ENCODE measurements around the gene CDON.

CDON gene

GRCh38 chr11:125976156-125976555, 86.5 kb downstream of the CDON start:
- no peaks in the 10 kb centered on the region for H3K4me1 Mint-ChIP-seq (ENCODE audit: low read depth)
- no peak overlapping the region for H3K4me3 Mint-ChIP-seq
- no peak overlapping the region for H3K27ac Mint-ChIP-seq
- no peaks in the 10 kb centered on the region for H3K36me3 Mint-ChIP-seq (ENCODE audit: low read depth)
- H3K9me3 Mint-ChIP-seq: no peaks in the 10 kb centered on the region
- H3K27me3 Mint-ChIP-seq: no peaks in the 10 kb centered on the region

GRCh38 chr11:125975634-125976033, 87.0 kb downstream of the CDON start:
- H3K27ac Mint-ChIP-seq: no peak overlapping the region
- H3K4me1 Mint-ChIP-seq (ENCODE audit: low read depth): no peaks in the 10 kb centered on the region
- H3K27me3 Mint-ChIP-seq: no peaks in the 10 kb centered on the region

GRCh38 chr11:125974284-125974683, 88.4 kb downstream of the CDON start:
- Mint-ChIP-seq H3K36me3 (ENCODE audit: low read depth) (no peaks in the 10 kb centered on the region), H3K4me3 (no peak overlapping the region), H3K4me1 (ENCODE audit: low read depth) (no peaks in the 10 kb centered on the region), H3K27me3 (no peaks in the 10 kb centered on the region), H3K27ac (no peak overlapping the region), H3K9me3 (no peaks in the 10 kb centered on the region)

More at GRCh38 chr11:125975634-125976033, 87.0 kb downstream of the CDON start:
- H3K9me3 Mint-ChIP-seq: no peaks in the 10 kb centered on the region
- H3K36me3 Mint-ChIP-seq (ENCODE audit: low read depth): no peaks in the 10 kb centered on the region
- H3K4me3 Mint-ChIP-seq: no peak overlapping the region

GRCh38 chr11:125971618-125972017, 91.0 kb downstream of the CDON start:
- Mint-ChIP-seq H3K36me3 (ENCODE audit: low read depth) (no peaks in the 10 kb centered on the region), H3K27ac (no peak overlapping the region), H3K4me1 (ENCODE audit: low read depth) (no peaks in the 10 kb centered on the region), H3K4me3 (no peak overlapping the region), H3K9me3 (no peaks in the 10 kb centered on the region), H3K27me3 (no peaks in the 10 kb centered on the region)

- H3K9me3 Mint-ChIP-seq: no peaks in the 10 kb centered on the region
- H3K27me3 Mint-ChIP-seq: no peaks in the 10 kb centered on the region
- no peak overlapping the region for H3K4me3 Mint-ChIP-seq
- no peaks in the 10 kb centered on the region for H3K36me3 Mint-ChIP-seq (ENCODE audit: low read depth)
- no peaks in the 10 kb centered on the region for H3K4me1 Mint-ChIP-seq (ENCODE audit: low read depth)
- no peak overlapping the region for H3K27ac Mint-ChIP-seq
These were observed 94.3 kb downstream of the CDON start for GRCh38 chr11:125968354-125968753.

GRCh38 chr11:125967515-125967914, 95.2 kb downstream of the CDON start:
- no peak overlapping the region for H3K27ac Mint-ChIP-seq
- peaks cover 7% of the 10 kb centered on the region for H3K9me3 Mint-ChIP-seq
- no peaks in the 10 kb centered on the region for H3K4me1 Mint-ChIP-seq (ENCODE audit: low read depth)
- H3K4me3 Mint-ChIP-seq: no peak overlapping the region
- no peaks in the 10 kb centered on the region for H3K36me3 Mint-ChIP-seq (ENCODE audit: low read depth)
- H3K27me3 Mint-ChIP-seq: no peaks in the 10 kb centered on the region

GRCh38 chr11:125960771-125961170, 101.9 kb downstream of the CDON start:
- Mint-ChIP-seq H3K4me3 (no peak overlapping the region), H3K4me1 (ENCODE audit: low read depth) (no peaks in the 10 kb centered on the region), H3K36me3 (ENCODE audit: low read depth) (no peaks in the 10 kb centered on the region), H3K27ac (no peak overlapping the region), H3K9me3 (peaks cover 10% of the 10 kb centered on the region), H3K27me3 (no peaks in the 10 kb centered on the region)

- Mint-ChIP-seq H3K27ac (no peak overlapping the region), H3K4me3 (no peak overlapping the region), H3K27me3 (no peaks in the 10 kb centered on the region), H3K36me3 (ENCODE audit: low read depth) (no peaks in the 10 kb centered on the region), H3K9me3 (peaks cover 10% of the 10 kb centered on the region), H3K4me1 (ENCODE audit: low read depth) (no peaks in the 10 kb centered on the region)
These were observed 102.7 kb downstream of the CDON start for GRCh38 chr11:125959931-125960330.

- no peaks in the 10 kb centered on the region for H3K4me1 Mint-ChIP-seq (ENCODE audit: low read depth)
- H3K9me3 Mint-ChIP-seq: peaks cover 10% of the 10 kb centered on the region
- H3K36me3 Mint-ChIP-seq (ENCODE audit: low read depth): no peaks in the 10 kb centered on the region
- no peak overlapping the region for H3K27ac Mint-ChIP-seq
- H3K27me3 Mint-ChIP-seq: no peaks in the 10 kb centered on the region
- no peak overlapping the region for H3K4me3 Mint-ChIP-seq
These were observed 103.2 kb downstream of the CDON start for GRCh38 chr11:125959511-125959910.

GRCh38 chr11:125958872-125959400, 103.7 kb downstream of the CDON start:
- no peaks in the 10 kb centered on the region for H3K4me1 Mint-ChIP-seq (ENCODE audit: low read depth)
- no peak overlapping the region for H3K27ac Mint-ChIP-seq
- H3K9me3 Mint-ChIP-seq: peaks cover 10% of the 10 kb centered on the region
- no peak overlapping the region for H3K4me3 Mint-ChIP-seq
- no peaks in the 10 kb centered on the region for H3K27me3 Mint-ChIP-seq
- no peaks in the 10 kb centered on the region for H3K36me3 Mint-ChIP-seq (ENCODE audit: low read depth)

- Mint-ChIP-seq H3K9me3 (peaks cover 6% of the 10 kb centered on the region), H3K4me3 (no peak overlapping the region), H3K4me1 (ENCODE audit: low read depth) (no peaks in the 10 kb centered on the region), H3K36me3 (ENCODE audit: low read depth) (no peaks in the 10 kb centered on the region), H3K27ac (no peak overlapping the region), H3K27me3 (no peaks in the 10 kb centered on the region)
These were observed 104.9 kb downstream of the CDON start for GRCh38 chr11:125957618-125958332.

GRCh38 chr11:125956391-125957134, 106.1 kb downstream of the CDON start:
- H3K27ac Mint-ChIP-seq: no peak overlapping the region
- H3K9me3 Mint-ChIP-seq: no peaks in the 10 kb centered on the region
- no peaks in the 10 kb centered on the region for H3K27me3 Mint-ChIP-seq
- no peaks in the 10 kb centered on the region for H3K4me1 Mint-ChIP-seq (ENCODE audit: low read depth)
- no peak overlapping the region for H3K4me3 Mint-ChIP-seq
- no peaks in the 10 kb centered on the region for H3K36me3 Mint-ChIP-seq (ENCODE audit: low read depth)

GRCh38 chr11:125955856-125956255, 106.8 kb downstream of the CDON start:
- H3K27ac Mint-ChIP-seq: no peak overlapping the region

GRCh38 chr11:125954945-125955640, 107.6 kb downstream of the CDON start:
- Mint-ChIP-seq H3K9me3 (no peaks in the 10 kb centered on the region), H3K4me1 (ENCODE audit: low read depth) (no peaks in the 10 kb centered on the region), H3K4me3 (no peak overlapping the region), H3K27me3 (peaks cover 3% of the 10 kb centered on the region), H3K36me3 (ENCODE audit: low read depth) (no peaks in the 10 kb centered on the region), H3K27ac (no peak overlapping the region)

More at GRCh38 chr11:125955856-125956255, 106.8 kb downstream of the CDON start:
- Mint-ChIP-seq H3K27me3 (peaks cover 3% of the 10 kb centered on the region), H3K9me3 (no peaks in the 10 kb centered on the region), H3K4me1 (ENCODE audit: low read depth) (no peaks in the 10 kb centered on the region), H3K36me3 (ENCODE audit: low read depth) (no peaks in the 10 kb centered on the region), H3K4me3 (no peak overlapping the region)

Data from stimulated activated naive CD8-positive, alpha-beta T cell treated with anti-CD3 and anti-CD28 coated beads, Interleukin-15, Interleukin-2, amounts not matched to agents 100 ng/mL and 50 ng/mL, for 24 hours (primary cell).